ENCODE results near the gene PTPN20. TPM values are rescaled to one million over a fixed set of nuclear protein-coding genes. Genes with fewer than 3 reads are reported as not detected.
A peak's percentile ranks its signal among the peaks of the same experiment; 100 is the strongest.

The PTPN20 gene
- total RNA-seq, 6 experiments from 2014 or later, result 0.44 to 1.3 (median 0.81) TPM; not detected in 2

DNA sequence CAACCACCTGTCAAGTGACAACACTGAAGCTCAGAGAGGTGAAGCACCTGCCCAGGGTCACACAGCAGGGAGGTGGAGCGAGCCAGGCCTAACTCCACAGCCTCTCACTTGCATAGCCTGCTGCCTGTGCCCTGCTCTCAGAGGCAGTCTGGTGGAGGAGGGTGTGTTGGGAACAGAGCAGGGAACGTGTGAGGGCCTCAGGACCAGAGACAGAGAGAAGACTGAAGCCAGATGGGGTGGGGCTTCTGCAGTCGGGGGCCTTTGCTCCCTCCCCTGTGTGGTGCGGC lies 114.0 kb downstream of the PTPN20 start:
- DNase-seq, result peak in 1 of 3 donors; percentile 16
- Histone ChIP-seq H3K9me3 (no peaks in the 10 kb centered on the region), H3K4me1 (no peaks in the 10 kb centered on the region), H3K27me3 (no peaks in the 10 kb centered on the region), H3K27ac (no peak overlapping the region), H3K4me3 (no peak overlapping the region), H3K36me3 (no peaks in the 10 kb centered on the region)
- no peak for ATAC-seq
- TF ChIP-seq, protein P1, sequence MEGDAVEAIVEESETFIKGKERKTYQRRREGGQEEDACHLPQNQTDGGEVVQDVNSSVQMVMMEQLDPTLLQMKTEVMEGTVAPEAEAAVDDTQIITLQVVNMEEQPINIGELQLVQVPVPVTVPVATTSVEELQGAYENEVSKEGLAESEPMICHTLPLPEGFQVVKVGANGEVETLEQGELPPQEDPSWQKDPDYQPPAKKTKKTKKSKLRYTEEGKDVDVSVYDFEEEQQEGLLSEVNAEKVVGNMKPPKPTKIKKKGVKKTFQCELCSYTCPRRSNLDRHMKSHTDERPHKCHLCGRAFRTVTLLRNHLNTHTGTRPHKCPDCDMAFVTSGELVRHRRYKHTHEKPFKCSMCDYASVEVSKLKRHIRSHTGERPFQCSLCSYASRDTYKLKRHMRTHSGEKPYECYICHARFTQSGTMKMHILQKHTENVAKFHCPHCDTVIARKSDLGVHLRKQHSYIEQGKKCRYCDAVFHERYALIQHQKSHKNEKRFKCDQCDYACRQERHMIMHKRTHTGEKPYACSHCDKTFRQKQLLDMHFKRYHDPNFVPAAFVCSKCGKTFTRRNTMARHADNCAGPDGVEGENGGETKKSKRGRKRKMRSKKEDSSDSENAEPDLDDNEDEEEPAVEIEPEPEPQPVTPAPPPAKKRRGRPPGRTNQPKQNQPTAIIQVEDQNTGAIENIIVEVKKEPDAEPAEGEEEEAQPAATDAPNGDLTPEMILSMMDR (IDR thresholded peaks at IDR 0.05), result no peak
- TF ChIP-seq POLR2A (IDR thresholded peaks at IDR 0.05), result no peak
- intact Hi-C loops (cut with DNase I), result loop anchor here in 1 of 2 donors (5.0 kb wide), 1 partner anchor 287 kb away; no protein-coding TSS in a partner anchor
- WGBS (ENCODE audit: insufficient coverage, low coverage, low lambda C conversion rate, missing lambda C conversion rate), result 20% methylated on average over 1 of the region's 4 CpGs

DNA sequence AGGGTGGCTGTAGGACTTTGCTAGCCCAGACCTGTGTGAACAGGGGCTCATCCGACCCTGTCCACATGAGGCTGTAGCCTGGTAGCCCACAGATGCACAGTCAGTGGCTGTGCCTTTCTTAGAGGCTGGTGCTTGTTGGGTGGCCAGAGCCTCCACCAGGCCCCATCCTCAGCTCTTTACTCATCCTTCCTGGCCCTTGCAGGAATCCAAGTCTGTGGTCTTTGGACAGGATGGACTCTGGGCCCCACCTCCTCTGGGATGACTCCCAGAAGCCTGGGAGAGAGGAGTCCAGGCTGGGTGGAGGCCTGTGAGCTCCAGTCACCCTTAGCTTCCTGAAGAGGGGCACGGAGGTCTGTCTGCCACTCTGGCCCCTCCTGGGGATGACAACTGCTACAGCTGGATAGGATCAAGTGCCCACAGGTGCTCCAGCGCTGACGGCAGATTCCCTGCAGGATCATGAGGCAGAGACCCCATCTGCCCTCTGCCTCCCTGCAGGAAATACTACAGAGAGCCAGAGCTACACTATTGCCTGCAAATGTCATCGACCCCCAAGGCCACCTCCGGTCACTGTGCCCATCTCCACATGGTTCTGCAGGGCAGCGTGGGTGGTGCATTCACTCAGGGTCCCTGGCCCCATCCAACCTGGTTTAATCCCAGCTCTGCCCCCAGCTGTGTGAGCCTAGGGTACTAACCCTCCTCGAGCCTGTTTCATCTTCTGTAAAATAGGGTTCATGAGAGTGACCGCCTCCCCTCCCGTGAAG lies 114.5 kb downstream of the PTPN20 start:
- H3K9me3 ChIP-seq, result no peaks in the 10 kb centered on the region
- no peaks in the 10 kb centered on the region for H3K36me3 ChIP-seq
- intact Hi-C loops (cut with DNase I), result loop anchor here in 1 of 2 donors (5.0 kb wide), 1 partner anchor 287 kb away; no protein-coding TSS in a partner anchor
- no peak for ATAC-seq
- peak; percentile 6 to 38 (median 32) for DNase-seq
- H3K27me3 ChIP-seq, result no peaks in the 10 kb centered on the region
- TF ChIP-seq, protein P1 (IDR thresholded peaks at IDR 0.05), result no peak
- TF ChIP-seq POLR2A (IDR thresholded peaks at IDR 0.05), result no peak
- H3K4me3 ChIP-seq, result no peak overlapping the region
- 40% methylated on average over 2 of the region's 10 CpGs for WGBS (ENCODE audit: insufficient coverage, low coverage, low lambda C conversion rate, missing lambda C conversion rate)
- no peaks in the 10 kb centered on the region for H3K4me1 ChIP-seq
- no peak overlapping the region for H3K27ac ChIP-seq

DNA sequence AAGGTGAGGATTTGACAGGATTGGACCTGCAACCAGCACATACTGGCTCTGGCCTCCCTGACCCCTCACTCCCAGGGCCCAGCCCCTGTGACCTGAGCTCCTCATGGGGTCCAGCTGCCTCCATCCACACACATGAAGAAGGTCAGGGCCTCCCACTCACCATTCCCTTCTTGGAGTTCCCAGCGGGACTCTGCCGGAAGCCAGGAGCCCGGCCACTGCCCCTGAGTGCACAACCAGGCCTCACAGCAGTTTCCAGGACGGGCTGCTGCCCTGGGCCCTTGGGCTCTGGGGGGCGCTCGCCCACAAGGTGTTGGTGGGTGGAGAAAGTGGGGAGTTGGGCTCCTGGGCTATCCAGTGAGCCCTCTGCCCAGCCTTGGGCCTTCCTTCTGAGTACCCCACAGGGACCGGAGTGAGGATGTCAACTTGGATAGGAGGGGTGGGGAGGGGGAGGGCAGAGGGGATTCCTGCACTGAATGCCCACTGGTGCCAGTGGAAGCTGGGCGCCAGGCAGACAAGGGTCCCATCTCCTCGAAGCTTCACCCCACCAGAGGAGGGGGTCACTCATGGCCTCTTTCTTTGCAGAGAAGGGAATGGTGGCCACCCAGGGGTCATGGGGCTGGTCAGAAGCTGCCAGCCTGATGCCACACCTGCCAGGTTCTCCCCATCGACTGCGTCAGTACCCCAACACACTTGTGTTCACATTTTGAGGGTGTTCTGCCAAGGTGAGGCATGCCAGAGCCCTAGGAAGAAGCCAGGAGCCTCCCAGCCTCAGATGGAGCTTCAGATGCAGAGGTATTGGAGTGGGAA lies 115.3 kb downstream of the PTPN20 start:
- DNase-seq (peak; percentile 9 to 35 (median 31)), ATAC-seq (no peak)
- H3K4me3 ChIP-seq, result no peak overlapping the region
- H3K4me1 ChIP-seq, result no peaks in the 10 kb centered on the region
- H3K36me3 ChIP-seq, result no peaks in the 10 kb centered on the region
- 60% methylated on average over 1 of the region's 11 CpGs for WGBS (ENCODE audit: insufficient coverage, low coverage, low lambda C conversion rate, missing lambda C conversion rate)
- H3K27ac ChIP-seq, result no peak overlapping the region
- no peaks in the 10 kb centered on the region for H3K9me3 ChIP-seq
- TF ChIP-seq, protein P1 (IDR thresholded peaks at IDR 0.05), result no peak
- no peak for TF ChIP-seq POLR2A (IDR thresholded peaks at IDR 0.05)
- intact Hi-C loops (cut with DNase I), result loop anchor here in 1 of 2 donors (5.0 kb wide), 1 partner anchor 286 kb away; no protein-coding TSS in a partner anchor
- H3K27me3 ChIP-seq, result no peaks in the 10 kb centered on the region

DNA sequence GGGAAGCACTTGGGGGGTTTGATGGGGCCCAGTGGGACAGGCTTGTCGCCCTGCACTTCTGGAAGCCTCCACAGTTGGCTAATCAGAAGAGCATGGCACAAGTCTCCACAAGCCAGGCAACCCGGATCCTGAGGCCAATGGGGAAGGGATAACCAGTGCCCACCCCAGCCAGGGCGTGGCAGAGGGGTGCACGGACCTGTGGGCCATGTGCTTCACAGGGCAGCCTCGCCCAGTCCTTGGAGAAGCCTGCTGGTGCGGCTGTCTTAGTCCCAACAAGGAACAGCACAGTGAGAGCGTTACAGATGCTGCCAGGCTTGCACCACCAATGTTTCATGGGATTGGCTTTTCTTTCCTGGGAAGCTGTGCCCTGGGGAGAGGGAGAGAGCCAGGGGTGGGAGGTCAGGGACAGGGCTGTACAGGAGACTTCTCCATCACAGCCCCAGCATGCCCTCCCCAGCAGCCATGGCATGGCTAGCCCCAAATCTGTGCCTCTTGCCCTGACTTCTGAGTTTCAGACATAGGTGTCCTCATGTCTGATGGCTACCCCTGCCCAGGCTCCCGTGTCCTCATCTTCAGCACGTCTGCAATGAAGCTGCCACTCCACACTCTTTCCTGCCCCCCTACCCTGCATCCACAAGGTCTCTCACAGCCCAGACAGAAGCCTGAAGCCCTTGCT lies 116.0 kb downstream of the PTPN20 start:
- DNase-seq, result peak; percentile 14 to 40 (median 31)
- no peaks in the 10 kb centered on the region for H3K27me3 ChIP-seq
- H3K27ac ChIP-seq, result no peak overlapping the region
- no peaks in the 10 kb centered on the region for H3K36me3 ChIP-seq
- WGBS (ENCODE audit: insufficient coverage, low coverage, low lambda C conversion rate, missing lambda C conversion rate), result 67% methylated on average over 3 of the region's 9 CpGs
- intact Hi-C loops (cut with DNase I), result loop anchor here in 1 of 2 donors (5.0 kb wide), 1 partner anchor 285 kb away; no protein-coding TSS in a partner anchor
- no peaks in the 10 kb centered on the region for H3K9me3 ChIP-seq
- TF ChIP-seq, protein P1 (IDR thresholded peaks at IDR 0.05), result no peak
- no peak for TF ChIP-seq POLR2A (IDR thresholded peaks at IDR 0.05)
- H3K4me3 ChIP-seq, result no peak overlapping the region
- no peaks in the 10 kb centered on the region for H3K4me1 ChIP-seq
- ATAC-seq, result no peak

Data from right lobe of liver (tissue), 6 donors.